ENCODE data around the gene SHTN1. TPM values are rescaled to one million over a fixed set of nuclear protein-coding genes. Genes with fewer than 3 reads are reported as not detected.

Gene SHTN1
- total RNA-seq, 4 donors from 2014 or later: 20.9 to 55.5 (median 25.2) TPM

DNA sequence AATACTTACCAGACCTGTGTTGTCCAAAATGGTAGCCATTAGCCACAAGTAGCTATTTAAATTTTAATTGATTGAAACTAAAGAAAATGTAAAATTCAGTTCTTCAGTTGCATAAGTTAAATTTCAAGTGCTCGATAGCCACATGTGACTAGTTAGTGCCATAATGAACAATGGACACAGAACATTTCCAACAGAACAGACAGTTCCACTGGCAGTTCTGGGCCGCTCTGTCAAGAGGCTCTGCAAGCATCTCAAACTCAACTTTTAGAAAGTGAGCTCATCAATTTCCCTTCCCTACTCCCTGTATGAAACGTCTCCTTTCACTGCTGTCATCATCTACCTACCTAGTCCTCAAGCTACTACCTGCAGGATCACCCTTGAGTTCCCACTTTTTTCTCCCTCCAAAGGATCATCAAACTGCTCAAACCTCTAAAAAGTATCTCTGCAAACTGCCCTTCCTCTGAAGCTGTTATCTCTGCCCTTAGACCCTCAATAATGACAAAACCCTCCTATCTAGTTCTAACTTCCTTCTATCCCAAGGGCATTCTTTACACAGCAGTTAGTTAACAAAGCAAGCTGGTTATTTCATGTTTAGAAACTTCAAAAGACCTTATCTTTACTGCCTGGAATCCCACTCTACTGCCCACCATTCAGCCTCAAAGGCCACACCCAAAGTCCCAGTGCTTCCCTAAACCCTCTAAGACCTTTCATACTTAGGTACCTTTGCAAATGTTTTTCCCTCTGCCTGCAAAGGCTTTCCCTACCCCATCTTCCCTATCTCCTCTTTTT lies 20.6 kb downstream of the SHTN1 start:
- DNase-seq (ENCODE audit: low spot score in 2 of 2): no peak
- H3K9me3 ChIP-seq: no peaks in the 10 kb centered on the region
- TF ChIP-seq, protein P1, sequence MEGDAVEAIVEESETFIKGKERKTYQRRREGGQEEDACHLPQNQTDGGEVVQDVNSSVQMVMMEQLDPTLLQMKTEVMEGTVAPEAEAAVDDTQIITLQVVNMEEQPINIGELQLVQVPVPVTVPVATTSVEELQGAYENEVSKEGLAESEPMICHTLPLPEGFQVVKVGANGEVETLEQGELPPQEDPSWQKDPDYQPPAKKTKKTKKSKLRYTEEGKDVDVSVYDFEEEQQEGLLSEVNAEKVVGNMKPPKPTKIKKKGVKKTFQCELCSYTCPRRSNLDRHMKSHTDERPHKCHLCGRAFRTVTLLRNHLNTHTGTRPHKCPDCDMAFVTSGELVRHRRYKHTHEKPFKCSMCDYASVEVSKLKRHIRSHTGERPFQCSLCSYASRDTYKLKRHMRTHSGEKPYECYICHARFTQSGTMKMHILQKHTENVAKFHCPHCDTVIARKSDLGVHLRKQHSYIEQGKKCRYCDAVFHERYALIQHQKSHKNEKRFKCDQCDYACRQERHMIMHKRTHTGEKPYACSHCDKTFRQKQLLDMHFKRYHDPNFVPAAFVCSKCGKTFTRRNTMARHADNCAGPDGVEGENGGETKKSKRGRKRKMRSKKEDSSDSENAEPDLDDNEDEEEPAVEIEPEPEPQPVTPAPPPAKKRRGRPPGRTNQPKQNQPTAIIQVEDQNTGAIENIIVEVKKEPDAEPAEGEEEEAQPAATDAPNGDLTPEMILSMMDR (IDR thresholded peaks at IDR 0.05): no peak
- TF ChIP-seq POLR2AphosphoS5 (IDR thresholded peaks at IDR 0.05) (no peak), POLR2A (IDR thresholded peaks at IDR 0.05) (no peak)
- no peaks in the 10 kb centered on the region for H3K36me3 ChIP-seq
- H3K27me3 ChIP-seq: no peaks in the 10 kb centered on the region
- H3K4me1 ChIP-seq: no peaks in the 10 kb centered on the region
- H3K4me3 ChIP-seq: no peak overlapping the region
- WGBS: 89% methylated on average over 3 of the region's 3 CpGs
- H3K27ac ChIP-seq: no peak overlapping the region

DNA sequence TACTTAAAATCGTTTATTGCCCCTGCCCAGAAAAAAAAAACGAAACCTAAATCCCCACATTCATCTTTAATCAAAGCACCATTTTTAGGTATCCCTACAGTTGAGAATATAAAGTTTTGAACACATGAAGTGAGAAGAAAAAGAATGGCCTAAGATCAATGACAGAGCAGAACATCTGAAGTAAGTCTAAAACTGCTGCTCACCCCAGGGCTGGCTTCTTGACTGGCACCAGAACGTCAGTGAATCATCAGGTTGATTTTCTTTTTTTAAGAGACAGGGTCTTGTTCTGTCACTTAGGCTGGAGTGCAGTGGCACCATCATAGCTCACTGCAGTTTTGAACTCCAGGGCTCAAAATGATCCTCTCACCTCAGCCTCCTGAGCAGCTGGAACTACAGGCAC lies 24.9 kb downstream of the SHTN1 start:
- 75% methylated on average over 3 of the region's 3 CpGs for WGBS
- Histone ChIP-seq H3K9me3 (no peaks in the 10 kb centered on the region), H3K4me3 (no peak overlapping the region), H3K36me3 (peaks cover 8% of the 10 kb centered on the region), H3K4me1 (no peaks in the 10 kb centered on the region), H3K27me3 (no peaks in the 10 kb centered on the region), H3K27ac (no peak overlapping the region)
- DNase-seq (ENCODE audit: low spot score in 2 of 2): no peak
- TF ChIP-seq, protein P1 (IDR thresholded peaks at IDR 0.05): no peak
- TF ChIP-seq EP300 (IDR thresholded peaks at IDR 0.05): no peak
- TF ChIP-seq POLR2AphosphoS5 (IDR thresholded peaks at IDR 0.05): no peak
- TF ChIP-seq POLR2A (IDR thresholded peaks at IDR 0.05): no peak

DNA sequence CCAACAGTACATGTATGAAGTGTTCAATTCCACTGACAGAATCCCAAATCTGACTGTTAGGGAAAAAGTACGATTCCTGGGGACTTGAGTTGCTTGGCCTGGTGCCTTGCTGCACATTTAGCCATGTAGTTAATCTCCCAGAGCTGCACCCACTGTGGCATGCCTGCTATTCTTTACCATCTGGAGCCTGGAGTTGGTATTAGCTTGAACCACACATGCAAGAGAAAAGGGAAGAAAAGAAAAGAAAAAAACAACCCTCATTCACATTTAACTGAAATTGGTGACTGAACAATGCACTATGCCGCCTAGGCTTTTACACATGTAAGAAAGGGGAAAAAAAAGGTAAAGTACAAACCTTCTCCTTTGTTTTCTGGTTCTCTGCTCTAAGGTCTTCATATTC lies 26.1 kb downstream of the SHTN1 start:
- DNase-seq (ENCODE audit: low spot score in 2 of 2): no peak
- WGBS: 83% methylated on average over 2 of the region's 2 CpGs
- H3K9me3 ChIP-seq: no peaks in the 10 kb centered on the region
- TF ChIP-seq, protein P1 (IDR thresholded peaks at IDR 0.05): no peak
- no peak for TF ChIP-seq POLR2A (IDR thresholded peaks at IDR 0.05)
- no peak for TF ChIP-seq POLR2AphosphoS5 (IDR thresholded peaks at IDR 0.05)
- TF ChIP-seq EP300 (IDR thresholded peaks at IDR 0.05): no peak
- H3K27me3 ChIP-seq: no peaks in the 10 kb centered on the region
- no peak overlapping the region for H3K27ac ChIP-seq
- no peak overlapping the region for H3K4me3 ChIP-seq
- H3K4me1 ChIP-seq: no peaks in the 10 kb centered on the region
- H3K36me3 ChIP-seq: peaks cover 8% of the 10 kb centered on the region

DNA sequence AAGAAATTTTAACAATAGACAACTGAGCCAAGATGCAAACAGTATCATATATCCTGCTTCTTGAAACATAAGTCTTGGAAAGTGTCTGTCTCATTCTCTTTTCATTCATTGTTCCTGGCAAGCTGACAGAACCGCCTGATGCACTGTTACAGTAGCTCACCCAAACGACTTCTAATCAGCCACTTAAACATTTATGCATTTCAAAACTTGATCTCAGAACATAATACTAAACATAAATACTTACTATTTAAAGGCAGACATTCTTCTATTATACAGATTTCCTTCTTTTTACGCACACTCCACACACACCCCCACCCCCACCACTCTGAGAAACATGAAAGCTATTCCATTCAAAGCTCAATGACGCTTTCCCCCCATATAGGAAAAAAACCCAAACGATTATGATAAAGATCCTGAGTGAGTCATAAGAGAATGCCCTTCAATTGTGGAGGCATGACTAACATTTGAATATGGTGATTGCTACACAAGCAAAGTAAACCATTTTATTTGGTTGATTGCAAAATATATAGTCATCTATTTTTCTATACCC lies 30.5 kb downstream of the SHTN1 start:
- no peak overlapping the region for H3K4me3 ChIP-seq
- no peaks in the 10 kb centered on the region for H3K27me3 ChIP-seq
- H3K9me3 ChIP-seq: no peaks in the 10 kb centered on the region
- H3K4me1 ChIP-seq: no peaks in the 10 kb centered on the region
- peaks cover 8% of the 10 kb centered on the region for H3K36me3 ChIP-seq
- TF ChIP-seq EP300 (IDR thresholded peaks at IDR 0.05) (no peak), POLR2AphosphoS5 (IDR thresholded peaks at IDR 0.05) (no peak), POLR2A (IDR thresholded peaks at IDR 0.05) (no peak)
- TF ChIP-seq, protein P1 (IDR thresholded peaks at IDR 0.05): no peak
- DNase-seq (ENCODE audit: low spot score in 2 of 2): no peak
- H3K27ac ChIP-seq: no peak overlapping the region
- 34% methylated on average over 5 of the region's 5 CpGs for WGBS

DNA sequence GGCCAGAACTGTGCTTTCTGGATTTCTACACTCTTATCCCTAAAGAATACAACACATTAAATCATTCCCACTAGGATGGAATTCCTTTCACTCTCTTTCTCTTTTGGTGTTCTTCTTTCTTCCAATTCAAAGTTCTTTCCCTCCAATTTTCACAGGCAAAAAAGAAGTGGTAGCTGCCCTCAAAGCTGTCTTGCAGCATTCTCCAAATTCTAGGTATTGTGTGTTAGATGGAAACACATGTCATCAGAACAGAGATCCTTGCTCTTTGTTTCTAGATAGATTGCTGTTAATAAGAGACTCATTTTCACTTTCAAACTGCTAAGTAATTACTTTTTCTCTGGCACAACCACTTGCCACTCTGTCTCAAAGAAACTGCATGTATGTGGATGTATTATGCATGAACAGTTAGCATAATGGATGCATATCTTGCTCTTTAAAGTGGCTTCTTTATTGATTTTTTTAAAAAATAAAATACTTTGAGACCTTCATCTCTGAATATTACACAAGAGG lies 31.0 kb downstream of the SHTN1 start:
- Histone ChIP-seq H3K4me3 (no peak overlapping the region), H3K36me3 (peaks cover 8% of the 10 kb centered on the region), H3K9me3 (no peaks in the 10 kb centered on the region), H3K4me1 (no peaks in the 10 kb centered on the region), H3K27ac (no peak overlapping the region), H3K27me3 (no peaks in the 10 kb centered on the region)
- no peak for DNase-seq (ENCODE audit: low spot score in 2 of 2)
- TF ChIP-seq, protein P1 (IDR thresholded peaks at IDR 0.05): no peak
- no peak for TF ChIP-seq EP300 (IDR thresholded peaks at IDR 0.05)
- TF ChIP-seq POLR2AphosphoS5 (IDR thresholded peaks at IDR 0.05): no peak
- no peak for TF ChIP-seq POLR2A (IDR thresholded peaks at IDR 0.05)

All from suprapubic skin (tissue), 4 donors.